Measurements from ENCODE around the gene RAB31. TPM values are rescaled to one million over a fixed set of nuclear protein-coding genes. Genes with fewer than 3 reads are reported as not detected.

Gene RAB31
- total RNA-seq, 1 donor from 2014 or later: 19.7 TPM

DNA sequence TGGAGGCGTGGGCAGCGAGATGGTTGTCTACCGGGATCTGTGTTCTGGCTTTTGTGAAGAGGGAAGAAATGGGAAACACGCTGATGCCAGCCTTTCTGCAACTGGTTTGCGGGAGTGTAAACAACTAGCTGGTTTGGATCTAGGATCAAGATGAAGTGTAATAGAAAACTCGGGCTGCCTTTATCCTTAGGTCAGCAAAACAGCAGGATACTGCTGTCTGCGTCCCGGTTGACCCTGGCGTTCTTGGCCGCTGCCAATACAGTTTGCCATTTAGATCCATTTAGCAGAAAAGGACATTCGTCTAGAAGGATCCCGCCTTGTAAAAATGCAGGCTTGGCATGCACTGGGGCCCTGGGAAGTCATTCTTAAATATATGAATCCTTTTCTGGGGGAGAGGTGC lies 42.0 kb downstream of the RAB31 start:
- TF ChIP-seq CTCF (conservative IDR thresholded peaks at IDR 0.05): no peak
- Mint-ChIP-seq H3K9me3 (no peaks in the 10 kb centered on the region), H3K36me3 (no peaks in the 10 kb centered on the region), H3K27ac (no peak overlapping the region), H3K4me3 (no peak overlapping the region), H3K4me1 (ENCODE audit: unreplicated experiment) (peaks cover 9% of the 10 kb centered on the region), H3K27me3 (peaks cover 3% of the 10 kb centered on the region)
- no peak for DNase-seq (ENCODE audit: extremely low spot score, unreplicated experiment)

DNA sequence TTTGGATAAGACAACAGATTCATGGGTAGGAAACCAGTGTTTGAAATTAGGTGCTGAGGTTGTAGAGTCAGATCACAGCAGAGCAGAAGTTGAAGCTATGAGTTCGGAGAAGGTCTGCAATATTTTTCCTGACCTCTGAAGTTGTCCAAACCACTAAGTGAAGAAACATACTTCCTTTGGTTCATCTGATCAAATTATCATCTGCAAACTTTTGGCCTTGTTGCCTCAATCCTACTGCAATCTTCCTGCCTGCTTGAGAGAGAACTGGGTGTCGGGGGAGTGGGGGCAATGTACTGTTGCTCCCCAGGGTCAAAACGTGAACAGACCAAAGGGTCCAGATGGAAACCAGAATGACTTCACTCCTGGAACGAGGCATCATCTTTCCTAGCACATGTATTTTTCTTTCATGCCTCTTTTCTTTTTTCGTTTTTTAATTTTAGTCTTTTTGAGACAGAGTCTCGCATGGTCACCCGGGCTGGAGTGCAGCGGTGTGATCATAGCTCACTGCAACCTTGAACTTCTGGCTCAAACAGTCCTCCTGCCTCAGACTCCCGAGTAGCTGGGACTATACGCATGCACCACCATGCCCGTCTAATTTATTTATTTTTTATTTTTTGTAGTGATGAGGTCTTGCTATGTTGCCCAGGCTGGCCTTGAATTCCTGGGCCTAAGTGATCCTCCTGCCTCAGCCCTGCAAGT lies 42.7 kb downstream of the RAB31 start:
- Mint-ChIP-seq H3K4me3 (no peak overlapping the region), H3K9me3 (no peaks in the 10 kb centered on the region), H3K4me1 (ENCODE audit: unreplicated experiment) (peaks cover 9% of the 10 kb centered on the region), H3K27ac (no peak overlapping the region), H3K27me3 (peaks cover 3% of the 10 kb centered on the region), H3K36me3 (no peaks in the 10 kb centered on the region)
- no peak for TF ChIP-seq CTCF (conservative IDR thresholded peaks at IDR 0.05)
- no peak for DNase-seq (ENCODE audit: extremely low spot score, unreplicated experiment)

GRCh38 chr18:9751371-9752031 lies 43.4 kb downstream of the RAB31 start:
- Mint-ChIP-seq H3K4me3 (no peak overlapping the region), H3K27ac (no peak overlapping the region), H3K4me1 (ENCODE audit: unreplicated experiment) (peaks cover 9% of the 10 kb centered on the region), H3K27me3 (peaks cover 3% of the 10 kb centered on the region), H3K9me3 (no peaks in the 10 kb centered on the region), H3K36me3 (no peaks in the 10 kb centered on the region)
- DNase-seq (ENCODE audit: extremely low spot score, unreplicated experiment): no peak
- TF ChIP-seq CTCF (conservative IDR thresholded peaks at IDR 0.05): no peak

DNA sequence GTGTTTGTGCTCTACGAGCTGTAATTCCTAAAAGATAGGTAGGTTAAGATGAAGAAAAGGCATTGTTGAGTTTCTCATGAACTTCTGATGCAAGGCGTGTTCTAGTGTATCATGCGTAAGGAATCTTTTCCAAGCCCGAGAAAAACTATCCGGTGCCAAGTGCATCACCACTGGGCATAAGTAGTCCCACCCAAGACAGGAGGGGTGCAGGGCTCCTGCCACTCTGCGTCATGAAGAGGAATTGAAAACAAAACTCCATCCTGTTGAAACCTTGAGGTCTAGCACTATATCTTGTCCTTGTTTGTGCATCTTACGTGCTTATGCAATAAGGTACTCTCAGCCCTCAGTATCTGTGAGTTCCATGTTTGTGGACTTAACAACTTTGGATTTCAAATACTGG lies 45.7 kb downstream of the RAB31 start:
- Mint-ChIP-seq H3K27ac (no peak overlapping the region), H3K27me3 (peaks cover 3% of the 10 kb centered on the region), H3K36me3 (no peaks in the 10 kb centered on the region), H3K4me1 (ENCODE audit: unreplicated experiment) (peaks cover 28% of the 10 kb centered on the region), H3K9me3 (no peaks in the 10 kb centered on the region), H3K4me3 (no peak overlapping the region)
- no peak for TF ChIP-seq CTCF (conservative IDR thresholded peaks at IDR 0.05)
- no peak for DNase-seq (ENCODE audit: extremely low spot score, unreplicated experiment)

- Mint-ChIP-seq H3K27me3 (peaks cover 3% of the 10 kb centered on the region), H3K9me3 (no peaks in the 10 kb centered on the region), H3K4me1 (ENCODE audit: unreplicated experiment) (peaks cover 25% of the 10 kb centered on the region), H3K27ac (no peak overlapping the region), H3K4me3 (no peak overlapping the region), H3K36me3 (no peaks in the 10 kb centered on the region)
- DNase-seq (ENCODE audit: extremely low spot score, unreplicated experiment): no peak
- TF ChIP-seq CTCF (conservative IDR thresholded peaks at IDR 0.05): no peak
Measured at GRCh38 chr18:9755110-9755509, 47.0 kb downstream of the RAB31 start.

Data from type B pancreatic cell (in vitro differentiated cells).